NCI-H1436 treated with DMSO at 0.1 percent for 48 hours (cell line): Measurements from ENCODE around the gene LSM4.
"Not testable (repeated sequence)": the region's sequence is repeated elsewhere in the genome, so short reads cannot be mapped to it uniquely, and the experiment has no call there.

Experiments
- DNase-seq: peaks from one replicate; lab custom pipeline; 2025; lab: John Stamatoyannopoulos, UW

LSM4 gene

GRCh38 chr19:18340990-18341868 lies 18.4 kb upstream of the LSM4 start:
- DNase-seq = no peak

GRCh38 chr19:18340190-18340989 lies 17.5 kb upstream of the LSM4 start, which contains the start of gene PGPEP1:
PGPEP1 (plus strand) TSS chr19:18340598; CDS start chr19:18340682, 84 bp downstream.
- DNase-seq = no peak

GRCh38 chr19:18339723-18340122 lies 16.8 kb upstream of the LSM4 start:
- no peak for DNase-seq

GRCh38 chr19:18338541-18338940 lies 15.7 kb upstream of the LSM4 start:
- DNase-seq = no peak

- DNase-seq = no peak
These were observed 13.2 kb upstream of the LSM4 start for GRCh38 chr19:18336121-18336520.

- no peak for DNase-seq
These were observed 10.8 kb upstream of the LSM4 start for GRCh38 chr19:18333680-18334079.

- no peak for DNase-seq
These were observed 10.1 kb upstream of the LSM4 start for GRCh38 chr19:18332917-18333530.

- DNase-seq = no peak
These were observed 8.0 kb upstream of the LSM4 start for GRCh38 chr19:18330868-18331267.

GRCh38 chr19:18329035-18329376 lies 6.1 kb upstream of the LSM4 start:
- DNase-seq = no peak

GRCh38 chr19:18328340-18329034 lies 5.6 kb upstream of the LSM4 start:
- DNase-seq = peak; percentile 91

GRCh38 chr19:18326772-18327171 lies 3.9 kb upstream of the LSM4 start:
- DNase-seq = no peak

- not testable (repeated sequence) for DNase-seq
These were observed 1.5 kb upstream of the LSM4 start for GRCh38 chr19:18324373-18324731.

GRCh38 chr19:18322318-18322758 lies 538 bp downstream of the LSM4 start:
- no peak for DNase-seq

GRCh38 chr19:18321734-18322102 lies 1.2 kb downstream of the LSM4 start:
- no peak for DNase-seq

- no peak for DNase-seq
These were observed 1.8 kb downstream of the LSM4 start for GRCh38 chr19:18320865-18321733.

- DNase-seq = no peak
These were observed 3.2 kb downstream of the LSM4 start for GRCh38 chr19:18319591-18320135.

GRCh38 chr19:18317961-18318800 lies 4.7 kb downstream of the LSM4 start:
- DNase-seq = no peak

- DNase-seq = no peak
These were observed 9.5 kb downstream of the LSM4 start for GRCh38 chr19:18313398-18313797.

- DNase-seq = no peak
These were observed 10.8 kb downstream of the LSM4 start for GRCh38 chr19:18312092-18312534.
